Measurements from ENCODE around the gene STK17B. TPM values are rescaled to one million over a fixed set of nuclear protein-coding genes. Genes with fewer than 3 reads are reported as not detected.

STK17B gene
- total and polyA plus RNA-seq, 10 of the 15 experiments (the other 5 are each of a cell fraction or from before 2014, with no cell fraction given): 21.2 to 108 (median 53.7) TPM

- WGBS (ENCODE audit: insufficient coverage, insufficient replicate concordance, low lambda C conversion rate, missing lambda C conversion rate): 50% methylated on average over 4 of the region's 4 CpGs
- no peak overlapping the region for H3K4me2 ChIP-seq (ENCODE audit: control insufficient read depth, insufficient read depth)
- no peak for FAIRE-seq
- ChIA-PET SMC1A (ENCODE audit: uncharacterized antibody, unreplicated experiment) (interaction anchor here (1.1 to 9.2 kb wide), 5 partner anchors 19 to 172 kb away, joined by 3 to 147 read pairs (median 32); no protein-coding TSS in a partner anchor), CTCF (interaction anchor here (0.6 to 3.7 kb wide), 3 partner anchors 26 to 534 kb away, joined by 3 to 52 read pairs (median 4); no protein-coding TSS in a partner anchor), RAD21 (ENCODE audit: unreplicated experiment) (interaction anchor here (1.3 to 7.7 kb wide), 4 partner anchors 8 to 171 kb away, joined by 4 to 126 read pairs (median 28); no protein-coding TSS in a partner anchor), POLR2A (interaction anchor here (1.0 kb wide), 1 partner anchor 72 kb away, joined by 3 read pairs; no protein-coding TSS in a partner anchor)
- no peak overlapping the region; the same call in 1 of the 2 replicates for H2AFZ ChIP-seq (ENCODE audit: control insufficient read depth, low read depth, low read length)
- H3K36me3 ChIP-seq (ENCODE audit: control insufficient read depth in 2 of 2, insufficient read depth in 2 of 2, low read length in 1 of 2): no peaks in the 10 kb centered on the region
- intact Hi-C loops (cut with micrococcal nuclease; ENCODE audit: unreplicated experiment) (no loop called here), in situ Hi-C loops (cut with MboI) (no loop called here)
- H3K4me1 ChIP-seq (ENCODE audit: control insufficient read depth, insufficient read depth, low read length): peaks cover 26% of the 10 kb centered on the region
- no TSS peak for BruUV-seq (replicated peaks)
- H3K27me3 ChIP-seq (replicated peaks in 1 of 2; ENCODE audit: control insufficient read depth in 2 of 2, insufficient read depth in 2 of 2, low read length in 1 of 2): no peaks in the 10 kb centered on the region
- ATAC-seq: no peak
- peaks cover 3% of the 10 kb centered on the region; the same call in 2 of the 3 replicates for H3K9me3 ChIP-seq (replicated peaks; ENCODE audit: control insufficient read depth, insufficient read depth, low read length)
- no peaks in the 10 kb centered on the region for H3K79me2 ChIP-seq (ENCODE audit: control insufficient read depth, insufficient read depth, low read length)
- no peak for DNase-seq (ENCODE audit: low read depth, low spot score)
- no peaks in the 10 kb centered on the region for H4K20me1 ChIP-seq (ENCODE audit: control insufficient read depth, insufficient read depth)
- no peak overlapping the region for H3K27ac ChIP-seq (ENCODE audit: control insufficient read depth, insufficient read depth)
- no peak overlapping the region for H3K9ac ChIP-seq (ENCODE audit: control insufficient read depth, insufficient read depth, low read length)
- H3K4me3 ChIP-seq: no peak overlapping the region
- no peak for TF ChIP-seq SKIL (IDR thresholded peaks at IDR 0.05; ENCODE audit: low read depth, poor library complexity, severe bottlenecking)
- TF ChIP-seq NR2C1 (IDR thresholded peaks at IDR 0.05): no peak
- TF ChIP-seq USF2 (IDR thresholded peaks at IDR 0.05; ENCODE audit: borderline replicate concordance, low read depth, low read length): no peak
- no peak for TF ChIP-seq POLR2AphosphoS2 (IDR thresholded peaks at IDR 0.05; ENCODE audit: low read depth, low read length)
- no peak for TF ChIP-seq HSF1 (IDR thresholded peaks at IDR 0.05; ENCODE audit: low read depth, low read length)
- no peak for TF ChIP-seq REST (IDR thresholded peaks at IDR 0.05; ENCODE audit: low read depth, low read length)
- no peak for TF ChIP-seq SMC3 (IDR thresholded peaks at IDR 0.05; ENCODE audit: borderline replicate concordance, low read length)
- TF ChIP-seq NR2C2 (IDR thresholded peaks at IDR 0.05; ENCODE audit: borderline replicate concordance, control insufficient read depth, insufficient read length, low read depth): no peak
- TF ChIP-seq NRF1 (conservative IDR thresholded peaks at IDR 0.05; ENCODE audit: low read depth, low read length): no peak
- TF ChIP-seq BCLAF1 (IDR thresholded peaks at IDR 0.05): no peak
- TF ChIP-seq CREM (IDR thresholded peaks at IDR 0.05; ENCODE audit: low read depth): no peak
- TF ChIP-seq TAF1 (IDR thresholded peaks at IDR 0.05; ENCODE audit: borderline replicate concordance, low read depth, low read length): no peak
Observed at GRCh38 chr2:196104066-196104465, 67.3 kb downstream of the STK17B start.

Measured in GM12878 (cell line).